CD14-positive monocyte (primary cell): Measurements from ENCODE around the gene BCS1L. TPM values are rescaled to one million over a fixed set of nuclear protein-coding genes. Genes with fewer than 3 reads are reported as not detected.

Source experiments
- DNase-seq, 3 donors: peaks; one replicate each; pipeline ENCODE4 v3.0.0-alpha.2; 2011 to 2022
- H2AFZ ChIP-seq: 2 replicates; pipeline ENCODE4 v1.6.0; 2012; ENCODE audit warnings: mild to moderate bottlenecking, low read depth, low read length, inconsistent platforms; ENCODE audit not compliant: insufficient read depth, poor library complexity, severe bottlenecking
- H3K27ac ChIP-seq, 2 donors: 1 replicate in 1 of 2; 2 replicates in 1 of 2; pipeline ENCODE4 v1.5.1; 2012 to 2013; ENCODE audit warnings: low read length in 2 of 2, control low read depth in 1 of 2, inconsistent platforms in 1 of 2, low read depth in 1 of 2, mild to moderate bottlenecking in 1 of 2
- H3K27me3 ChIP-seq, 2 donors: one replicate each; pipeline versions ENCODE4 v1.6.0 to v1.6.1; 2011 to 2013; ENCODE audit warnings: low read length in 2 of 2; ENCODE audit not compliant: control insufficient read depth in 2 of 2, insufficient read depth in 2 of 2
- H3K36me3 ChIP-seq, 2 donors: replicated peaks in 1 of 2; 1 replicate in 1 of 2; 2 replicates in 1 of 2; pipeline versions ENCODE4 v1.5.1 to v1.6.1; 2012 to 2013; ENCODE audit warnings: low read length in 2 of 2, control low read depth in 1 of 2, inconsistent platforms in 1 of 2, mild to moderate bottlenecking in 1 of 2; ENCODE audit not compliant: insufficient read depth in 2 of 2, control insufficient read depth in 1 of 2
- H3K4me1 ChIP-seq, 2 donors: 1 replicate in 1 of 2; 2 replicates in 1 of 2; pipeline versions ENCODE4 v1.5.1 to v1.6.1; 2012 to 2013; ENCODE audit warnings: low read length in 2 of 2, control low read depth in 1 of 2, inconsistent platforms in 1 of 2, mild to moderate bottlenecking in 1 of 2, moderate library complexity in 1 of 2; ENCODE audit not compliant: insufficient read depth in 2 of 2, control insufficient read depth in 1 of 2
- H3K4me2 ChIP-seq: replicated peaks from 2 replicates; pipeline ENCODE3; 2012; ENCODE audit warnings: low read length, moderate library complexity, mild to moderate bottlenecking; ENCODE audit not compliant: poor library complexity, severe bottlenecking; ENCODE audit errors: extremely low read depth
- H3K4me3 ChIP-seq, 3 experiments: fragments of 200-600 bp in 1 of 3; sonication (generic) in 1 of 3; replicated peaks in 1 of 3; 1 replicate in 2 of 3; 2 replicates in 1 of 3; pipeline ENCODE4 v1.5.1; 2011 to 2013; ENCODE audit warnings: low read length in 3 of 3, mild to moderate bottlenecking in 3 of 3, control low read depth in 2 of 3, low read depth in 2 of 3, inconsistent platforms in 1 of 3, moderate library complexity in 1 of 3
- H3K79me2 ChIP-seq: 2 replicates; pipeline ENCODE4 v1.6.0; 2012; ENCODE audit warnings: mild to moderate bottlenecking, control low read depth, inconsistent platforms, low read length, moderate library complexity; ENCODE audit not compliant: insufficient read depth
- H3K9ac ChIP-seq: 2 replicates; pipeline ENCODE4 v1.6.0; 2017; ENCODE audit warnings: low read length, mild to moderate bottlenecking; ENCODE audit not compliant: insufficient read depth, poor library complexity, severe bottlenecking
- H3K9me3 ChIP-seq, 2 donors: replicated peaks in 1 of 2; 1 replicate in 1 of 2; 2 replicates in 1 of 2; pipeline versions ENCODE4 v1.5.1 to v1.6.1; 2012 to 2013; ENCODE audit warnings: low read length in 2 of 2, control low read depth in 1 of 2; ENCODE audit not compliant: control insufficient read depth in 1 of 2, insufficient read depth in 1 of 2
- H4K20me1 ChIP-seq: 2 replicates; pipeline ENCODE4 v1.6.0; 2012; ENCODE audit warnings: mild to moderate bottlenecking, low read length, control low read depth, moderate library complexity; ENCODE audit not compliant: insufficient read depth
- H3K27ac Mint-ChIP-seq, 7 donors: one replicate each; pipeline ENCODE4 v1.8.0; 2020; ENCODE audit warnings: mild to moderate bottlenecking in 7 of 7, mixed read lengths in 7 of 7, moderate library complexity in 6 of 7, inconsistent platforms in 2 of 7
- H3K27me3 Mint-ChIP-seq, 3 donors: one replicate each; pipeline ENCODE4 v1.8.0; 2021 to 2022; ENCODE audit warnings: low read depth in 3 of 3, mild to moderate bottlenecking in 3 of 3, mixed read lengths in 3 of 3, moderate library complexity in 3 of 3, inconsistent platforms in 1 of 3
- H3K36me3 Mint-ChIP-seq, 2 donors: one replicate each; pipeline ENCODE4 v1.8.0; 2020; ENCODE audit warnings: mixed read lengths in 2 of 2, inconsistent platforms in 1 of 2, mild to moderate bottlenecking in 1 of 2
- H3K4me1 Mint-ChIP-seq: one replicate; pipeline ENCODE4 v1.8.0; 2020; ENCODE audit warnings: mild to moderate bottlenecking, mixed read lengths
- H3K4me3 Mint-ChIP-seq, 2 donors: one replicate each; pipeline ENCODE4 v1.8.0; 2020; ENCODE audit warnings: mild to moderate bottlenecking in 2 of 2, mixed read lengths in 2 of 2, moderate library complexity in 1 of 2
- H3K9me3 Mint-ChIP-seq, 7 donors: one replicate each; pipeline ENCODE4 v1.8.0; 2020 to 2022; ENCODE audit warnings: mixed read lengths in 7 of 7, mild to moderate bottlenecking in 6 of 7, moderate library complexity in 6 of 7, inconsistent platforms in 2 of 7
- CTCF ChIP-seq: fragments of 200-600 bp; IDR thresholded peaks from one replicate; pipeline ENCODE4 v1.8.0; 2022; ENCODE audit warnings: antibody characterized with exemption, mild to moderate bottlenecking
- WGBS: methylation state at CpG from one replicate; pipeline ENCODE4 v1.1.5; 2013; ENCODE audit warnings: missing lambda C conversion rate; ENCODE audit not compliant: insufficient coverage; 5-methylcytosine and 5-hydroxymethylcytosine counted together
- intact Hi-C, 2 donors: fragments of 100-400 bp; cut with micrococcal nuclease; formaldehyde crosslinking; loops; one replicate each; pipeline versions ENCODE4 v1.15.0 to v1.15.1; 2023
- polyA plus RNA-seq, 3 donors: library from polyadenylated mRNA; depleted of rRNA in 1 of 3; unstranded in 2 of 3; stranded (reverse) in 1 of 3; fragments of 300-500 nt in 2 of 3; fragments of >200 nt in 1 of 3; fragmentation: Illumina TruSeq in 2 of 3; gene quantifications; 1 replicate in 2 of 3; 2 replicates in 1 of 3; pipeline ENCODE4 v1.2.3, GENCODE V29; 2012 to 2021

Gene BCS1L
- polyA plus RNA-seq, 3 donors = 10.5 to 42.9 (median 12.3) TPM

GRCh38 chr2:218664653-218665052 lies 5.2 kb downstream of the BCS1L start:
- Histone ChIP-seq H3K36me3 (peaks cover 61 to 75% of the 10 kb centered on the region in 2 donors), H3K4me1 (peaks cover 7% of the 10 kb centered on the region in 2 donors), H3K4me3 (no peak overlapping the region), H3K27ac (no peak overlapping the region), H3K9ac (no peak overlapping the region), H2AFZ (no peak overlapping the region), H3K9me3 (no peaks in the 10 kb centered on the region), H3K4me2 (no peak overlapping the region), H3K79me2 (peaks cover 9% of the 10 kb centered on the region), H3K27me3 (no peaks in the 10 kb centered on the region), H4K20me1 (no peaks in the 10 kb centered on the region)
- no peak for TF ChIP-seq CTCF
- 100% methylated on average over 2 of the region's 7 CpGs for WGBS
- intact Hi-C loops = no loop called here
- Mint-ChIP-seq H3K4me1 (peaks cover 9% of the 10 kb centered on the region), H3K36me3 (peaks cover 57 to 68% of the 10 kb centered on the region in 2 donors), H3K27ac (no peak overlapping the region), H3K9me3 (no peaks in the 10 kb centered on the region), H3K4me3 (no peak overlapping the region), H3K27me3 (peaks cover 0 to 3% (median 0%) of the 10 kb centered on the region in 3 donors)
- DNase-seq = no peak

DNA sequence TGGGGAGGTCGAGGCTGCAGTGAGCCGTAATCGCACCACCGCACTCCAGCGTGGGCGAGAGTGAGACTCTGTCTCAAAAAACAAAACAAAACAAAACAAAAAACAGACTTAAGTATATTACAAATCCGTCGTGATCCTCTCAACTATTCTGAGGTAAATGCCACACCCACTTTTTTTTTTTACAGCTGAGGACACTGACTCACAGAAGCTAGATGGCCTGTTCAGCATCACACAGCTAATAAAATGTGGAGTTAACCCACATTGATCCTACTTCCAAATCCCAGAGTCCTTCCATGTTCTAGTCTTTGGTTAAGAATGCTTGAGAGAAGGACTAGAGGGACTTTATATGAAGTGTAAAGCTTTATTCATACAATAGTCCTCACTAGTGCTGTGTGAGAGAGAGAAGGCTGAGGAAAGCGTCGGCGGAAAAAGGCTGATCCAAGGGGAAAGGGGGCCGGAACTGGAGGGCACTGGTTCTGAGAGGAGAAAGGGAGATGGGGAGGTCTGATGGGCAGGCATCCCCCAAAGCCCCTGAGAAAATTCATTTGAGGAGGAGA lies 11.7 kb downstream of the BCS1L start:
- Mint-ChIP-seq H3K27ac (peak overlapping the region; percentile 86 to 97 (median 90)), H3K4me3 (peak overlapping the region; percentile 96 to 99), H3K4me1 (peaks cover 22% of the 10 kb centered on the region), H3K27me3 (no peaks in the 10 kb centered on the region), H3K36me3 (peaks cover 19 to 25% of the 10 kb centered on the region in 2 donors), H3K9me3 (no peaks in the 10 kb centered on the region)
- TF ChIP-seq CTCF = no peak
- H3K27ac ChIP-seq = peak overlapping the region; percentile 10 to 81
- no peaks in the 10 kb centered on the region for H3K9me3 ChIP-seq
- H3K4me3 ChIP-seq = peak overlapping the region; percentile 55 to 98 (median 62)
- H4K20me1 ChIP-seq = no peaks in the 10 kb centered on the region
- H3K36me3 ChIP-seq = peaks cover 19 to 26% of the 10 kb centered on the region in 2 donors
- peak overlapping the region; percentile 98 for H2AFZ ChIP-seq
- peaks cover 16 to 20% of the 10 kb centered on the region in 2 donors for H3K4me1 ChIP-seq
- DNase-seq = no peak
- H3K9ac ChIP-seq = peak overlapping the region; percentile 76
- peaks cover 24% of the 10 kb centered on the region for H3K79me2 ChIP-seq
- H3K4me2 ChIP-seq = peak overlapping the region; percentile 91
- intact Hi-C loops = loop anchor here in 1 of 2 donors (10.0 kb wide), 1 partner anchor 266 kb away; no protein-coding TSS in a partner anchor
- 16% methylated on average over 5 of the region's 12 CpGs for WGBS
- no peaks in the 10 kb centered on the region for H3K27me3 ChIP-seq
